ENCODE data around the gene HIPK1. TPM values are rescaled to one million over a fixed set of nuclear protein-coding genes. Genes with fewer than 3 reads are reported as not detected.
A peak's percentile ranks its signal among the peaks of the same experiment; 100 is the strongest.

Gene HIPK1
- total and polyA plus RNA-seq, 8 donors = 6.8 to 42.1 (median 28.9) TPM

GRCh38 chr1:113917400-113918082, 11.6 kb upstream of the HIPK1 start:
- TF ChIP-seq CTCF (IDR thresholded peaks at IDR 0.05) = no peak
- H3K27me3 ChIP-seq = no peaks in the 10 kb centered on the region
- H3K4me1 ChIP-seq = peaks cover 0 to 3% (median 0%) of the 10 kb centered on the region in 3 donors
- 86 to 89% methylated on average over 2 of the region's 2 CpGs for WGBS, 2 donors
- FAIRE-seq = no peak
- intact Hi-C loops (cut with DNase I) = no loop called here
- no peaks in the 10 kb centered on the region for H3K36me3 ChIP-seq
- no peak overlapping the region for H3K4me3 ChIP-seq
- no peak for DNase-seq
- ATAC-seq = no peak
- H3K27ac ChIP-seq = no peak overlapping the region
- H3K9me3 ChIP-seq = no peaks in the 10 kb centered on the region

- FAIRE-seq (no peak), ATAC-seq (no peak), DNase-seq (no peak)
- Histone ChIP-seq H3K9me3 (no peaks in the 10 kb centered on the region), H3K4me1 (no peaks in the 10 kb centered on the region), H3K27ac (no peak overlapping the region), H3K36me3 (no peaks in the 10 kb centered on the region), H3K27me3 (no peaks in the 10 kb centered on the region), H3K4me3 (no peak overlapping the region)
- intact Hi-C loops (cut with DNase I) = no loop called here
- TF ChIP-seq CTCF (IDR thresholded peaks at IDR 0.05) = no peak
Observed at GRCh38 chr1:113918243-113918642, 10.9 kb upstream of the HIPK1 start.

- DNase-seq (no peak), ATAC-seq (no peak), FAIRE-seq (no peak)
- Histone ChIP-seq H3K27me3 (no peaks in the 10 kb centered on the region), H3K36me3 (no peaks in the 10 kb centered on the region), H3K4me1 (peaks cover 3 to 6% (median 4%) of the 10 kb centered on the region in 3 donors), H3K27ac (no peak overlapping the region), H3K4me3 (no peak overlapping the region), H3K9me3 (no peaks in the 10 kb centered on the region)
- 69 to 93% methylated on average over 4 of the region's 4 CpGs for WGBS, 2 donors
- intact Hi-C loops (cut with DNase I) = no loop called here
- no peak for TF ChIP-seq CTCF (IDR thresholded peaks at IDR 0.05)
Observed at GRCh38 chr1:113922957-113923356, 6.2 kb upstream of the HIPK1 start.

- Histone ChIP-seq H3K4me3 (no peak overlapping the region), H3K27ac (no peak overlapping the region), H3K27me3 (no peaks in the 10 kb centered on the region), H3K4me1 (peaks cover 3 to 8% (median 5%) of the 10 kb centered on the region in 3 donors), H3K36me3 (no peaks in the 10 kb centered on the region), H3K9me3 (no peaks in the 10 kb centered on the region)
- FAIRE-seq (no peak), DNase-seq (no peak), ATAC-seq (no peak)
- TF ChIP-seq CTCF (IDR thresholded peaks at IDR 0.05) = no peak
- 90 to 98% methylated on average over 2 of the region's 2 CpGs for WGBS, 2 donors
- intact Hi-C loops (cut with DNase I) = no loop called here
Observed at GRCh38 chr1:113924473-113924872, 4.7 kb upstream of the HIPK1 start.

- H3K27me3 ChIP-seq = no peaks in the 10 kb centered on the region
- intact Hi-C loops (cut with DNase I) = no loop called here
- ATAC-seq (peak in 3 of 4 donors; percentile 13 to 40 (median 34)), FAIRE-seq (no peak), DNase-seq (no peak)
- H3K36me3 ChIP-seq = no peaks in the 10 kb centered on the region
- peak overlapping the region; percentile 76 to 91 (median 86) for H3K4me3 ChIP-seq
- no peak for TF ChIP-seq CTCF (IDR thresholded peaks at IDR 0.05)
- WGBS, 2 donors = 5 to 6% methylated on average over 6 of the region's 6 CpGs
- no peaks in the 10 kb centered on the region for H3K9me3 ChIP-seq
- peaks cover 23 to 35% (median 31%) of the 10 kb centered on the region in 3 donors for H3K4me1 ChIP-seq
- peak overlapping the region; percentile 62 to 97 (median 96) for H3K27ac ChIP-seq
Observed at GRCh38 chr1:113928187-113928930, 765 bp upstream of the HIPK1 start.

Data from pancreas (tissue), 10 donors.